Stimulated activated CD4-positive, alpha-beta T cell treated with anti-CD3 and anti-CD28 coated beads, Interleukin-4, amount 100 ng/mL, for 1 hour (primary cell): ENCODE results near the gene CIC.

Experiments
- DNase-seq: peaks from one replicate; pipeline ENCODE4 v3.0.0-alpha.2; 2020

The CIC gene

DNA sequence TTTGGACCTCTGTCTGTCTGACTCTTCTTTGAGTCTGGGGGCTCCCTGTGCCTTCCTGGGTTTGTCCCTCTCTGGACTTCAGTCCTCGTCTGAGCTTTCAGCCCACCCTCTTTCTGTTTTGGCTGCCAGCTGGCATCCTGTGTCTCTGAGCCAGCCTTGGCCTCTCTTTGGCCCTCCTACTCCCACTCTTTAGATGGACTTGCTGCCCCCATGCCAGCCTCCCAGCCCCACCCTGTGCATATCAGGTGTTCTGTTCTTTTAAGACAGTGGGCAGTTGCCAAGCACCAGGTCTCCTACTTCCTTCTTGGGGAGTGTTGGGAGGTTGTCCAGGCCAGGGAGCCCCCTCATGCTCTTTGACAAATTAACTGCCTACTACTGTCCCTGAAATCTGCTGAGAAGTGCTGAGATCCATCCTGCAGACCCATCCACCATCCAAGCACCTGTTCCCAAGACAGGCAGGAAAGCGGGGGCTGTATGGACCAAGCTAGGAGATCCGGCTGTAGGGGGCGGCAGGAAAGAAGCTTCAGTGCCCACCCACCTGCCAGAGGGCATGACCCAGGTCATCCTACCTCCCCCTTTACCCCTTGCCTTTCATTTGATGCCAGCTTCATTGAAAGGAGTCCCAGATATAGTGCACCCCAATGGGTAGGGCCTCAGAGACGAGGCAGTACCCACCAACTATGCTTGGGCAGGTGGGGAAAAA lies 9.6 kb downstream of the CIC start:
- DNase-seq: no peak

- no peak for DNase-seq
Observed at GRCh38 chr19:42279155-42279901, 10.3 kb downstream of the CIC start.

- peak; percentile 88 for DNase-seq
Observed at GRCh38 chr19:42279902-42280814, 11.1 kb downstream of the CIC start.

DNA sequence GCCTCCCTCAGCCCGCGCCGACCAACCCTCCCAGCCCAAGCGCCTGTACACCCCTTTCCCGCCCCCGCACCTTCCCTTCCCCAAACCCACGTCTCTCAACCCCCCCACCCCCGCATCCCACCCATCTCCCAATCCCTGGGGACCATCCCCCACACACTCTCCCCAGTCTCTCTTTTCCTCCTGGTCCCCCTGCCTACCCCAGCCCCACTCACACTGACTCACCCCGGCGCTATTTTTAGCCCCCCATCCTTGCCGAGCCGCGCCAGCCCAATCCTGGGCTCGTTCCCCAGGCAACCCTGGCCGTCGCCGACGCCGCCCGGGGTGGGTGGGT lies 11.7 kb downstream of the CIC start:
- peak; percentile 39 for DNase-seq

- DNase-seq: no peak
Observed at GRCh38 chr19:42281146-42281826, 12.2 kb downstream of the CIC start.

DNA sequence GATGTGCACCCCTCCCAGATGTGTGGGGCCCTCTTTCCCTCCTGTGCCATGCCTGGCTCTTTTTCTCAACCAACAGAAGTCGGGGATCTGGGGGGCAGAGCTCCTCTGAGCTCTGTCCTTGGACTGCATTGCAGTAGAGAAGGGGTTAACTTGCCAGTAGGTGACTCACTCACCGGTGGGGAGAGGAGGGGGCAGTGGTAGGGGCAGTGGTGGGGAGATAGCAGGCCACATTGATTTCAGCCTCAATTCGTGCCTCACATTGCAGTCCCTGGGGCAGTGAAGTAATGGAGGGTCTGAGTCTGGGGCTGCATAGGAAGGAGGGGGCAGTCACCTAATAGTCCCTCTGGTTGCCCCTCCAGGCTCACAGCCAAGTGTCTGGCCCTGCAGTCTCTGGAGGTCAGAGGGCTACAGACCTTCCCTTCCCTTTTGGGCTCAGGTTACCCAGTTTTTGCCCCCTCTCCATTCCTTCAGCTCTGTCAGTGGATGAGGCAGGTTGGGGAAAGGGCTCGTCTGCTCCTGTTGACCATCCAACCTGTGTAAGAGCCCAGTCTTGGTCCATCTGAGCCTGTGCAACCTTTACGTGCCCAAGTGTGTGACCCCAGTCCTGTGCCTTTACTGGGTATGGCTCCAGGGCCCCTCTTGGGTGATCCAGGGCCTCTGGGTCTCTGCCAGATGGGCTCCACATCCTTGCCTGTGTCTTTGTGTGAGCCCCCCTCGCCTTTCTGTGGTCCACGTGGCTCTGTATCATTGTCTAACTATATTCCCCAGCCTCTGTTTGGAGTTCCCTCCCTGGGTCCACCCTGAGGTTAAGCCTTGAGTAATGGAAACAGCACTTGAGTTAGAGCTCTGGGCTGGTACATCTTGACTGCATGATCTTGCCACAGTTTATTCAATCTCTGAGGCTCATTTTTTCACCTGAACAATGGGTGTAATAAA lies 13.0 kb downstream of the CIC start:
- no peak for DNase-seq

DNA sequence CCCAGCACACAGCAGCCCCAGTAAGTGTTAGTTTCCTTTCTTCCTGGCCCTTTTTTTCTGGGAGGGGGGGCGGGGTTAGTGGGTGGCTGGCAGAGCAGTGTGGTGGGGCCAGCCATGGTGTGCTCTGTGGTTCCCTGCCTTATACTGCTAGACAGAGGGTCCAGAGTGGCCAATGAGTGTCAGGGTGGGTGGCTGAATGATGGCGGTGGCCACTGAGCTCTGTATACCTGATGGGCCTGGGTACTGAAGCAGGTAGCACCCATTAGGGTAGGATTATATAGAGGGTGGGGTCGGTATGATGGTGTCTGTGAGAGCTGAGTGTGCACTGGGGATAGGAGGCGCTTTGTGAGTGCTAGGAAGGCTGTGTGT lies 13.8 kb downstream of the CIC start:
- DNase-seq: no peak

GRCh38 chr19:42283188-42284065 lies 14.4 kb downstream of the CIC start:
- DNase-seq: peak; percentile 95

DNA sequence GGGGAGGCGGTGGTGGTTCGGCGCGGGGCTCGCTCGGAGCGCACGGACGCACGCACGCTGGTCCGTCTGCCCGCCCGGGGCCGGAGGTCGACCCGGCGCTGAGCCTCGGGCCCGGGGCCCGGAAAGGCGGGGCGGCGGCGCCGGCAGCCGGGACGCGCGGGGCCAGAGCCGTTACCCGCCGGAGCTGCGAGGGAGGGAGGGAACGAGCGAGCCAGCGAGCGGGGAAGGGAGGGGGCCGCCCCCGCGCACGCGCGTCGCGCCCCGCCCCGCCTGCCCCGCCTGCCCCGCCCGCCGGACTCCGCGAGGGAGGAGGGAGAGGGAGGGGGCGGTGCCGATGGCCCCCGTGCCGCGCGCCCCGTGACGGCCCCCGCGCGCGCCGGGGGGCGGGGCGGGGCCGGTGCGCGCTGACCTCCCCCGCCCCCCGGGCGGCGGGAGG lies 15.0 kb downstream of the CIC start:
- peak; percentile 82 for DNase-seq

DNA sequence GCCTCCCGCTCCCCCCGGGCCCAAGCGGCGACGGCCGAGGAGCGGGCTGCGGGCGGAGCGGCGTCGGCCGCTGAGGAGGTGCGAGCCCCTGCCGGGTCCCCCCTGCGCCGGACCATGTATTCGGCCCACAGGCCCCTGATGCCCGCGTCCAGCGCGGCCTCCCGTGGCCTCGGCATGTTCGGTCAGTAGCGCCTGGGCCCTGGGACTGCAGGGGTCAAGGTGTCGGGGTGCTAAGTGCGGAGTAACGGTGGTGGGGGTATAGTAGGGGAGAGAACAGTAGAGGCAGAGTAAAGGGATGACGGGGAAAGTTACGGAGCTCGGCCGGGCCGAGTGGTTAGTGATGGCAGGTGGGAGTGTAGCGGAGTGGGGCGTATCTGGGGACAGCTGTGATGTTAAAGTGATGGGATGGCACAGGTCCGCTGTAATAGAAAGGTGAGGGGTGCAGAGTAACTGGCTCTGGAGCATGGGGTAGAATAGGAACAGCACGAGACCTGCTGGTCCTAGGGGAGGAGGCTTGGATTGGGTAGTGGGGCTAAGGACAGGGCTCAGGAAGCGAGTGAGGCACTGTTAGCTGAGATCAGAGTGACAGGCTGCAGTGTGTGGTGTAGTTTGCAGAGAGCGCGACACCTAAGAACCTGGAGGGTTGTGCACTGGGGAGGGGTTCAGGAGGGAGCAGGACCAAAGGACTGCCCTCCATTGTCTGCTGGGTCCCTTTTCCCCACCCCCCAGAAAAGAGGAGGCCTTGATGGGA lies 15.7 kb downstream of the CIC start:
- no peak for DNase-seq

DNA sequence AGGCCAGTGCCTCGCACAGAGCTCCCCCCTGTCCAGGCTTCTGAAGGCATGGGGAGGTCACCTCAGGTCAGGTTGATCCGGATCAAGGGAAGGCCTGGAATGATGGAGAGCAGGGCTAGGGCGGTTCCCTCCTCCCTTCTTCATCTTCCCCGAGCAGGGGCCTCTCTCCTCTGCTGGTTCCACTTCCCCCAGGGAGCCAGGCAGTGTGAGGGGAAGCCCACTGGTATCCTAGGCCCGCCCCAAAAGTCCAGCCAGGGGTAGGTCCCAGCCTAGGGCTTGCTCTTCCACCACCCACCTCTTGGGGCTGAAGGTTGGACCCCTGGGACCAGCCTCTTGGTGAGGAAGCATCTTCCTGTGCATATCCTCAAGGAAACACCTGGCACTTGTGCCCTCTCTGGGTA lies 16.5 kb downstream of the CIC start:
- no peak for DNase-seq

DNA sequence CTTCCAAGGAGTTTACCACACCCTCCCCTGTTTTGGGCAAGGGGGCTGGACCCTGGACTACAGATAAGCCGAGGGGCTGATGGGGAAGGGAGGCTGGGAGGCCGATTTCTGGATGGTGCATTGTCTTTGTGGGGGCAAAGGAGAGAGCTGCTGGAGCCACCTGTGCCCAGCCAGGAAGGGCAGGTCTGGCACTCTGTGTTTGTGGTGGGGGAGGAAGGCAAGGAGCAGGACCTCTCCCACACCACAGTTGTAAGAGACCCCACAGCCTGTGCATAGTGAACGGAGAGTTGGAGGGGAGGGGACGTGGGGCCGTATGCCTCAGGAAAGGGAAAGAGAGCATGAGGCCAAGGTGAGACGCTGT lies 16.9 kb downstream of the CIC start:
- DNase-seq: no peak

GRCh38 chr19:42286349-42287016 lies 17.4 kb downstream of the CIC start:
- no peak for DNase-seq

- DNase-seq: no peak
Observed at GRCh38 chr19:42287017-42287826, 18.2 kb downstream of the CIC start.

GRCh38 chr19:42287827-42288107 lies 18.7 kb downstream of the CIC start:
- DNase-seq: no peak

- DNase-seq: no peak
Observed at GRCh38 chr19:42288387-42288786, 19.3 kb downstream of the CIC start.

GRCh38 chr19:42288881-42289555 lies 20.0 kb downstream of the CIC start:
- no peak for DNase-seq

DNA sequence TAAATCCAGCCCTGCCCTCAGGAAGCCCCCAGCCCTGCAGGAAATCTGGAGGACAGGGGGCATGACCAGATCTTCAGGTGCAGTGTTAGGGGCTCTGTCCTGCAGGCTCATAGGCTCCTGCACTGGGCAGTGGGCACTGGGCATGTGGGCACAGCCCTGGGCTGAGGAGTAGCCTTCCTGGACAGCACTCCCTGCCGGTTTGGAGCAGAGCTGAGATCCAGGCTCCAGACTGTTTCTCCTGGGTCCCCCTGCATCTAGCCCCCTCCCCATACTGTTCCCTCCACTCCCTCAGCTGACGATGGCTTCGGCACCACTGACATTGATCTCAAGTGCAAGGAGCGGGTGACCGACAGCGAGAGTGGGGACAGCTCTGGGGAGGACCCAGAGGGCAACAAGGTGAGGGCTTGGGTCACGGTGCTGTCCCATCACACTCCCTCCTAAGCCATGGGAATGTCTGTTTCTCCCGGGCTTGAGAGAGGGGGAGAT lies 20.5 kb downstream of the CIC start:
- DNase-seq: no peak
